Endothelial cell of umbilical vein (primary cell): ENCODE results near the gene APCDD1L. TPM values are rescaled to one million over a fixed set of nuclear protein-coding genes. Genes with fewer than 3 reads are reported as not detected.

Experiments used
- BruUV-seq: library from RNA; stranded (reverse); fragments of 400-500 nt; replicated peaks from 2 replicates; lab custom pipeline; 2021; lab: Mats Ljungman, UMichigan
- CTCF ChIA-PET: fragments of 300-600, 350-600 bp; sonication (Branson Sonifier 250); formaldehyde crosslinking; loops from one replicate; lab custom pipeline; 2021; ENCODE audit warnings: antibody characterized with exemption, inconsistent platforms; lab: Charles Lee
- POLR2A ChIA-PET: fragments of 300-600, 350-600 bp; sonication (Branson Sonifier 250); formaldehyde crosslinking; loops from one replicate; lab custom pipeline; 2021; ENCODE audit warnings: antibody characterized with exemption, inconsistent platforms; lab: Charles Lee
- DNase-seq: peaks from one replicate; pipeline ENCODE4 v3.0.0-alpha.2; 2011; ENCODE audit warnings: low read depth, low spot score
- FAIRE-seq: peaks from 2 replicates; lab custom pipeline; 2011; peaks lifted over from hg19 to GRCh38; lab: Jason Lieb, UNC
- H2AFZ ChIP-seq: 2 replicates; pipeline ENCODE4 v1.6.0; 2012; ENCODE audit warnings: low read depth, low read length, control low read depth, inconsistent platforms
- H3K27ac ChIP-seq: 2 replicates; pipeline ENCODE4 v1.5.1; 2011; ENCODE audit warnings: low read depth, mild to moderate bottlenecking, control low read depth, low read length, moderate library complexity; ENCODE audit not compliant: insufficient read depth
- H3K27me3 ChIP-seq, 2 experiments: 2 replicates each; pipeline versions ENCODE4 v1.6.0 to v1.6.1; 2011; ENCODE audit warnings: low read length in 2 of 2, mixed read lengths in 1 of 2; ENCODE audit not compliant: control insufficient read depth in 2 of 2, insufficient read depth in 2 of 2
- H3K36me3 ChIP-seq, 2 experiments: 2 replicates in 1 of 2; 3 replicates in 1 of 2; pipeline ENCODE4 v1.5.1; 2011; ENCODE audit warnings: low read length in 2 of 2, mild to moderate bottlenecking in 1 of 2, moderate library complexity in 1 of 2; ENCODE audit not compliant: control insufficient read depth in 2 of 2, insufficient read depth in 2 of 2; ENCODE audit errors: extremely low read depth in 1 of 2
- H3K4me1 ChIP-seq: 3 replicates; pipeline ENCODE4 v1.5.1; 2011; ENCODE audit warnings: mild to moderate bottlenecking, low read length; ENCODE audit not compliant: control insufficient read depth, insufficient read depth; ENCODE audit errors: extremely low read depth
- H3K4me2 ChIP-seq: 2 replicates; pipeline ENCODE4 v1.6.1; 2011; ENCODE audit warnings: low read length, control low read depth, mixed read lengths; ENCODE audit not compliant: insufficient read depth
- H3K4me3 ChIP-seq, 3 experiments: fragments of 200-600 bp in 1 of 3; sonication (generic), shearing (Covaris generic) in 1 of 3; replicated peaks in 1 of 3; 2 replicates each; pipeline ENCODE4 v1.5.1; 2011 to 2016; ENCODE audit warnings: control low read depth in 3 of 3, low read length in 3 of 3, mild to moderate bottlenecking in 2 of 3, inconsistent platforms in 1 of 3, low read depth in 1 of 3, moderate library complexity in 1 of 3; ENCODE audit not compliant: insufficient read depth in 1 of 3
- H3K79me2 ChIP-seq: 2 replicates; pipeline ENCODE4 v1.6.0; 2012; ENCODE audit warnings: low read length, inconsistent platforms; ENCODE audit not compliant: control insufficient read depth, insufficient read depth
- H3K9ac ChIP-seq: replicated peaks from 2 replicates; pipeline ENCODE3; 2011; ENCODE audit warnings: low read length, control low read depth; ENCODE audit not compliant: insufficient read depth; ENCODE audit errors: extremely low read depth
- H3K9me1 ChIP-seq: replicated peaks from 3 replicates; pipeline ENCODE4 v1.6.0; 2011; ENCODE audit warnings: mild to moderate bottlenecking, low read length; ENCODE audit not compliant: control insufficient read depth, insufficient read depth; ENCODE audit errors: extremely low read depth
- H3K9me3 ChIP-seq: replicated peaks from 2 replicates; pipeline ENCODE4 v1.5.1; 2012; ENCODE audit warnings: low read length, inconsistent platforms; ENCODE audit not compliant: control insufficient read depth, insufficient read depth
- H4K20me1 ChIP-seq: replicated peaks from 2 replicates; pipeline ENCODE3; 2011; ENCODE audit warnings: mild to moderate bottlenecking, low read length; ENCODE audit not compliant: control insufficient read depth, insufficient read depth; ENCODE audit errors: extremely low read depth
- EZH2 ChIP-seq: IDR thresholded peaks from 2 replicates; pipeline ENCODE4 v1.6.1; 2012; ENCODE audit warnings: borderline replicate concordance, low read depth, mild to moderate bottlenecking, moderate library complexity, low read length, inconsistent platforms; ENCODE audit not compliant: severe bottlenecking
- FOS ChIP-seq: IDR thresholded peaks from 2 replicates; pipeline ENCODE4 v1.6.1; 2011; ENCODE audit warnings: mild to moderate bottlenecking, low read length, moderate library complexity, borderline replicate concordance; ENCODE audit not compliant: insufficient read depth
- GATA2 ChIP-seq: IDR thresholded peaks from 2 replicates; pipeline ENCODE4 v1.7.0; 2011; ENCODE audit warnings: low read depth, mild to moderate bottlenecking, moderate library complexity, mixed read lengths, low read length; ENCODE audit not compliant: insufficient read length, insufficient read depth
- JUN ChIP-seq: IDR thresholded peaks from 2 replicates; pipeline ENCODE4 v1.6.1; 2011; ENCODE audit warnings: borderline replicate concordance, low read depth; ENCODE audit not compliant: insufficient read length, insufficient read depth
- MYC ChIP-seq: IDR thresholded peaks from one replicate; pipeline ENCODE4 v1.6.1; 2011; ENCODE audit warnings: mild to moderate bottlenecking, low read depth, low read length
- POLR2A ChIP-seq: IDR thresholded peaks from 2 replicates; pipeline ENCODE4 v1.6.1; 2012; ENCODE audit warnings: low read depth, mild to moderate bottlenecking, control low read depth, low read length
- POLR2AphosphoS5 ChIP-seq: IDR thresholded peaks from 2 replicates; pipeline ENCODE4 v1.6.1; 2012; ENCODE audit warnings: low read depth, mild to moderate bottlenecking, control low read depth, low read length, moderate library complexity; ENCODE audit not compliant: insufficient read depth
- dilution Hi-C: fragments of 300-500 bp; cut with MboI; formaldehyde crosslinking; loops from one replicate; pipeline ENCODE4 v1.15.0; 2019; ENCODE audit warnings: low sequenced_read_pairs; ENCODE audit not compliant: extremely low pct_ligation_motif_present
- intact Hi-C: fragments of 100-400 bp; cut with micrococcal nuclease; formaldehyde crosslinking; loops from one replicate; pipeline ENCODE4 v1.10.0; 2022
- polyA plus RNA-seq, 4 experiments: library from polyadenylated mRNA; depleted of rRNA in 3 of 4; stranded (reverse) in 3 of 4; unstranded in 1 of 4; fragments of >200 nt; gene quantifications; 2 replicates each; pipeline versions ENCODE4 v1.2.1 to v1.2.3, GENCODE V29; 2011 to 2012; ENCODE audit warnings: missing spikeins in 1 of 4
- total RNA-seq: library from RNA; stranded (reverse); gene quantifications from 2 replicates; pipeline ENCODE4 v1.2.3, GENCODE V29; 2021
- TF ChIP-seq, protein P1 (sequence below): IDR thresholded peaks from 2 replicates; pipeline ENCODE4 v1.6.1; 2011; ENCODE audit not compliant: insufficient read depth, insufficient read length
- TF ChIP-seq, protein P2 (sequence below), 2 donors: IDR thresholded peaks; 1 replicate in 1 of 2; 2 replicates in 1 of 2; pipeline ENCODE4 v1.5.1; 2011; ENCODE audit warnings: low read length in 2 of 2, mild to moderate bottlenecking in 2 of 2, moderate library complexity in 2 of 2, control low read depth in 1 of 2, inconsistent platforms in 1 of 2, low read depth in 1 of 2; ENCODE audit not compliant: insufficient read depth in 1 of 2; ENCODE audit errors: extremely low read depth in 1 of 2

The APCDD1L gene
- total and polyA plus RNA-seq, 2 donors (not counting 3 experiments of a cell fraction or from before 2014, with no cell fraction given), result 0.17 to 1.4 TPM

DNA sequence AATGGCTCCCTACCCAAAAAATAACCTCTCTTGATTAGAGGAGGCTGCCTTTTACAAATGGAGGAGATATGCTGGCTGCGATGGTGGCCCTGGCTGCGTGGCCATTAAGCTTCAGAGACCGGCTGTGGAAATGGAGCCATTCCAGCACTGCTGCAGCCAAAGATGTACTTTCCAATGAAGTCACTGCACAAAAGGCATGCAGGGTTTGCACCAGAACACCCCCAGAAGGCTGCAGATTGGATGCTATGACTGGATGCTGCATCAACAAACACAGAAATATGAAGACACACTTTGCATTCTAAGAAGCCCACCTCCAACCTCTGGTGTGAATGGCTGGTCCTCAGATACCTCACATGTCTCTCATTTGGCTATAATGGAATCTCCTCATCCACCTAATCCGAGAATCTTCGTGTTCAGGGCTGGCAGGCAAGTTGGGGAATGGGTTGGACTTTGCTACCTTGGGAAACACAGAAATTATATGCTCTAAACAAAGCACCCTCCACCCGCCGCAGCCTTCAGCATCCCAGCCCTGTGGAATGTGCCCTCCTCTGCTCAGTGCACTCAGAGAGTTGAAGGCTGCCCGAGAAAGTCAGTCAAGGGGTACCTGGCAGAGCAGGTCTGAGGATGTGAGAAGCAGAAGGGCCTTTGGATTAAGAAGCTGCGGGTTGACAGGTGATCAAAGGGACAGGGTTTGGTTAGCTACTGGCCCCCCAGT, 35.3 kb downstream of the APCDD1L start:
- FAIRE-seq, result no peak

More for the DNA sequence above, 35.3 kb downstream of the APCDD1L start:
- Histone ChIP-seq H3K27ac (no peak overlapping the region), H3K79me2 (no peaks in the 10 kb centered on the region), H3K4me3 (no peak overlapping the region), H3K9me3 (no peaks in the 10 kb centered on the region), H3K4me1 (peaks cover 4% of the 10 kb centered on the region), H4K20me1 (no peaks in the 10 kb centered on the region), H3K27me3 (no peaks in the 10 kb centered on the region), H3K36me3 (no peaks in the 10 kb centered on the region), H2AFZ (no peak overlapping the region), H3K9ac (no peak overlapping the region), H3K4me2 (no peak overlapping the region), H3K9me1 (no peaks in the 10 kb centered on the region)
- BruUV-seq, result no TSS peak
- intact Hi-C loops, result loop anchor here (2.0 to 10.0 kb wide), 2 partner anchors 213 to 605 kb away; partner anchors contain the start of gene NPEPL1
- CTCF ChIA-PET, result interaction anchor here (0.6 to 4.2 kb wide), 17 partner anchors 8 to 742 kb away, joined by 4 to 71 read pairs (median 10); partner anchors contain the start of genes GNAS, GNAS-AS1, NPEPL1 and STX16
- TF ChIP-seq, protein P1, sequence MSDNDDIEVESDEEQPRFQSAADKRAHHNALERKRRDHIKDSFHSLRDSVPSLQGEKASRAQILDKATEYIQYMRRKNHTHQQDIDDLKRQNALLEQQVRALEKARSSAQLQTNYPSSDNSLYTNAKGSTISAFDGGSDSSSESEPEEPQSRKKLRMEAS, result no peak
- TF ChIP-seq JUN (no peak), POLR2AphosphoS5 (no peak), MYC (no peak), EZH2 (no peak), FOS (no peak), POLR2A (no peak), GATA2 (no peak)
- TF ChIP-seq, protein P2, sequence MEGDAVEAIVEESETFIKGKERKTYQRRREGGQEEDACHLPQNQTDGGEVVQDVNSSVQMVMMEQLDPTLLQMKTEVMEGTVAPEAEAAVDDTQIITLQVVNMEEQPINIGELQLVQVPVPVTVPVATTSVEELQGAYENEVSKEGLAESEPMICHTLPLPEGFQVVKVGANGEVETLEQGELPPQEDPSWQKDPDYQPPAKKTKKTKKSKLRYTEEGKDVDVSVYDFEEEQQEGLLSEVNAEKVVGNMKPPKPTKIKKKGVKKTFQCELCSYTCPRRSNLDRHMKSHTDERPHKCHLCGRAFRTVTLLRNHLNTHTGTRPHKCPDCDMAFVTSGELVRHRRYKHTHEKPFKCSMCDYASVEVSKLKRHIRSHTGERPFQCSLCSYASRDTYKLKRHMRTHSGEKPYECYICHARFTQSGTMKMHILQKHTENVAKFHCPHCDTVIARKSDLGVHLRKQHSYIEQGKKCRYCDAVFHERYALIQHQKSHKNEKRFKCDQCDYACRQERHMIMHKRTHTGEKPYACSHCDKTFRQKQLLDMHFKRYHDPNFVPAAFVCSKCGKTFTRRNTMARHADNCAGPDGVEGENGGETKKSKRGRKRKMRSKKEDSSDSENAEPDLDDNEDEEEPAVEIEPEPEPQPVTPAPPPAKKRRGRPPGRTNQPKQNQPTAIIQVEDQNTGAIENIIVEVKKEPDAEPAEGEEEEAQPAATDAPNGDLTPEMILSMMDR (IDR thresholded peaks at IDR 0.05; ENCODE audit: extremely low read depth in 1 of 2, insufficient read depth in 1 of 2, low read depth in 1 of 2, low read length in 2 of 2), result no peak
- DNase-seq, result no peak
- POLR2A ChIA-PET, result no interaction called here
- dilution Hi-C loops, result no loop called here
